Stimulated activated CD8-positive, alpha-beta memory T cell treated with anti-CD3 and anti-CD28 coated beads, Interleukin-7, amount 100 ng/mL, for 1 hour (primary cell): ENCODE data around the gene GREB1.
A peak's percentile ranks its signal among the peaks of the same experiment; 100 is the strongest.

ENCODE experiments used
- DNase-seq, 2 donors: peaks; one replicate each; pipeline ENCODE4 v3.0.0-alpha.2; 2020; ENCODE audit warnings: low read depth in 2 of 2

GREB1 gene

DNA sequence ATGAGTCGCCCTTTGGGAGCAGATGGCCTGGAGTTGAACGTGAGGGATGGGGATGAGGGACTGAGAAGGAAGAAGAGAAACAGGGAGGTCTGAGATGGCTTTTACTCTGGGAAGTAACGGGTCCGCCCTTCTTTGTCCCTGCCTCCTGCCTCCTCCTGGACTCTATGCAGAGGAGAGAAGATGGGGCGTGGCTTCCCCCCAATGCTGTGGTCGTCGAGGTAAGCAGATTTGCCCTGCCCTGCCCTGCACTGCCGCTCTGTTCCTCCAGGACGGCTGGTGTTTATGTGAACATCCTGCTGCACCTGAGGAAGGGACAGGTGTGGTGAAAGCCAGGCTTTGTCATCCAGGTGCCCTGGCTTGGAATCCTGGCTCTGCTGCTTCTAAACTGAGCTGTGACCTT, 149.6 kb downstream of the GREB1 start:
- DNase-seq: no peak

DNA sequence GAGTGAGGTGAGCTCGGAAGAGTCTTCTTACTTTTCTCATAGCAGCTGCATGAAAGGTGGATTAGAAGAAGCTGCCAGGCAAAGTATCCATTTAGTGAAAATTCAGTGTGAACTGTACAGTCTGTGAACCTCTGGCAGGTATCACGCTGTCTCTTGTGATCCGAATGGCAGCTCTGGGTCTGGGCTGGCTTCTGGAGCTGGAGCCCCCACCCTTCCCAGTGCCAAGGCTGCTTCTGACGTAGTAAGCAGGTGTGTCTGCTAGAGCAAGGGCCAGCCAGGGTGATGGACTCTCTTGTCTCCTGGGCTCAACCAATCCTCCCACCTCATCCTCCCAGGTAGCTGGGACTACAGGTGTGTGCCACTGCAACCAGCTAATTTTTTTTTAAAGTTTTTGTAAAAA, 150.1 kb downstream of the GREB1 start:
- DNase-seq: no peak

DNA sequence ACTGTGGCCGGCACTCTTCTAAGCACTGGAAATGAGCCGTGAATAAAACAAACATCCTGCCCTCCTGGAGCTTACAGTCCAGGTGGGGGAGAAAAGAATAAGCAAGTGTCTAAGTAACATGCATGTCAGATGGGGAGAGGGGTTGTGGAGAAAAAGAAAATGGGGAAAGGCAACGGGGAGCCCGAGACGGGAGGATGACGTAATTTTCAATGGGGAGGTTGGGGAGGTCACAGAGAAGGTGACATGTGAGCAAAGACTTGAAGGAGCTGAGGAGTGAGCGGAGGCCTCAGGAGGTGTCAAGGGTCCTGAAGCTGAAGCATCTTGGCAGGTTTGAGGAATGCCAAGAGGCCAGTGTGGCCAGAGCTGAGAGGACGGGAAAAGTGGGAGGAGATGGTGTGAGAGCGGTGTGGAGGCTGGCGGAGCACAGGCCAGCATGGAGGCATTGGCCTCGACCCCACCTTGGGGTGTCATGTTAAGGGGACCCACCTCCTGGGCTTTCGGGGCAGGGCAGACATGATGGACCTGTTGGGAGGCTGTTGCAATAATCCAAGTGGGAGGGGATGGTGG, 151.1 kb downstream of the GREB1 start:
- no peak for DNase-seq

DNA sequence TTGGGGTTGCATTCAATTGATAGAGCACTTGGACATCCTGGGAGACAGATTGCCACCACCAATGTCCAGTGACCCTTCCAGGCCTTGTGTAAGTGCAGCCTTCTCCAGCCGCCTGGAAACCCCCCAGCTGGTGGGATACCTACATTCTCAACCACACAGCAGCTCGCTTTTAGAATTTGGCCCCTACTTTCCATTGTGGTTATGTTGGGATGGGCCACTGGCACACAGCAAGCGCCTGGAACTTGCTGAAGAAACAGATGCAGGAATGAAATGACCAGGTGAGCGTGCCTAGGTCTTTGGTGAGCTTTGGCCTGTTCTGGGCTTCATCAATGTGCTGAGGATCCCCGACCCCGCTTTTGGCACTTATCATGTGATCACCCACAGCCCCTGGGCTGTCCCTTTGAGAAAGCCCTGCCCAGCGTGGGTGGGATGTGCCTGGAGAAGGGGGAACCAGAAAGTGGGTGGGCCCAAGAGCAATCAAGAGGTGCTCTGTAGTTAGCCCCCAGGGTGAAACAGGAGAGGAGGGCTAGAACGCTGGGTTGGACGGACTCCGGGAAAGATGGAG, 152.1 kb downstream of the GREB1 start:
- DNase-seq: no peak

DNA sequence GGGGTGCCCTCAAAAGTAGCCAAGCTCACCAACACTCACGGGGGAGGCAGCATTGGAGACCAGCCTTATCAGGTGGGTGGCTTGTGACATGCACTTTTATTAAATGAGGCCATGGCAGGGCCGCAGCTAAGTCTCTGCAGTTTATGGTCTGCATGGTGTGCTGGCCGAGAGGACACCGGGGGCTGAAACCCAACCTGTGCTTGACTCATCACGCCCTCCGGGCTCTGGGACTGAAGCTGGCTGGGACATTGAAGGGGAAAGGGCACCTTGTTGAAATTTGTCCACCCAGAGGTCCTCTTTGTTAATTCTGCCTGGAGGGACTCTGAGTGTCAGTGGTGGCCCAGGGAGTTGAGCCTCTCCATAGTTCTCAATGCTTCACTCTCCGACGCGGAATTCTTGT, 153.9 kb downstream of the GREB1 start:
- DNase-seq: no peak

DNA sequence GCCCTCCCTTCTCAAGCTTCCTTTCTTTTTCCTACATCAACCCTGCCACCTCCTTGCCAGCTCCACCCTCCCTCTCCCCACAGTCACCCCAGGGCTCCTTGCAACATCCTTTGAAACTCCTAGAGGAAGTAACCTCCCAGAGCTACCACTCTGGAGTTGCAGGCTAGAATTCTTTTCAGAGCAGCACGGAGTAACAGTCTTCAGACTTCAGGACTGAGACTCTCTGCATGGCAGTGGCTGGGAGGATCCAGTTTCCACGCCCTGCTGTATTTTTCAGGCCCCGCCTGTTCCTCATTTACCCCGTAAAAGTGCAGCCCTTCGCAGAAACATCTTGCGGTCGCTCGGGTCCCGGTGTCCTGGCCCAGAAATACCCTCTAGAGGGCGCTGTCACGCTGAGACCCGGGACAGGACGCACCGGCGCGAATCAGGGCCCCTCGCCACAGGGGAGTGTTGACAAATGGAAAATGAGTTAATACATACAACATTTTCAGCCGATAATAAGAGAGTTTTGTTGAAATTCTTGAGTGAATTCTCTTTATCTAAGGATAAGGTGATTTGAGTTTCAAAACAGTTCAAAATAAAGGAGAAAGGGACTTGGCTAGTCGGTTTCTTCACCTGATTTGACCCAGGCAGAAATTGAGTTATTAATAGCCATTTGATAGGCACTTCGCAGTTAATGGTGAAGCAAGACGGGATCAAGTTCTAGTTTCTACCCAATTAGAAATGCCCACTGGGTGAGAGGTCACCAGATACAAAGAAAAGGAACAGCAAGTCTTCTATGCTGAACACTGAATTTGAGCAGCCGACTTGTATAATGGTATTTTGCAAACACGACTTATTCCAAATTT, 154.6 kb downstream of the GREB1 start:
- DNase-seq: peak; percentile 51 to 66

DNA sequence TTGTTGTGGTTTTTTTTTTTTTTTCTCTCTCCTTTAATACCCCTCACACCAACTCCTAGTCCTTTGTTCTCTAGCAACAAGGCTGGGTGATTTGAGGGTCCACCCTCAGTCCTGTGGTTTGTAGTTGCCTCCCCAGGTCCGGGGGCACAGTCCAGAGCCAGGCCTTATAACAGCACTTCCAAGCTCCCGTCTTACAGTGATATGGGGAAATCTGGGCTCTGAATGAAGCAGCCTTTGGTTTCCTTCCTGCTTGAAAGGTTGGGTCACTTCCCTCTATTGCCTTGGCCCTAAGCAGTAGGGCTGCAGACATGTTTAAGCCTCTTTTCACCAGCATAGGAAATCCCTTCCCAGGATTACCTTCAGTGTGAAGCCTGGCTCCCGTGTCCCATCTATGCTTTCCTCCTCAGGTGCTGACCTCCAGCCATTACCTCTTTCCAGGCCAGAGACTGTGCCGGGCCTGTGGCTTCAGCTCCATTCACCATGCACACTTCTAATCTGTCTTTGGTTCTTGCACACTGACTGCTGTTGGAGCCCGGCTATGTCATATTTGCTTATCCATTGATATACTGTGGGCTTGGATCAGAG, 157.3 kb downstream of the GREB1 start:
- DNase-seq: no peak
